Hindlimb muscle (tissue), 1 donor: ENCODE data around the gene ISL1. TPM values are rescaled to one million over a fixed set of nuclear protein-coding genes. Genes with fewer than 3 reads are reported as not detected.

ENCODE experiments used
- DNase-seq: peaks from one replicate; pipeline ENCODE4 v3.0.0-alpha.2; 2013
- polyA plus RNA-seq: library from polyadenylated mRNA; unstranded; fragments of 120-200 nt; gene quantifications from one replicate; pipeline ENCODE4 v1.2.1, GENCODE V29; 2013; ENCODE audit not compliant: insufficient read length

The ISL1 gene
- polyA plus RNA-seq: 0.28 TPM

- peak; percentile 86 for DNase-seq
Measured at GRCh38 chr5:51383131-51384121, at the start of gene ISL1. ISL1 (plus strand) TSS chr5:51383448; CDS start chr5:51383672, 224 bp downstream.

- no peak for DNase-seq
Measured at GRCh38 chr5:51336878-51337277, 46.4 kb upstream of the ISL1 start.

GRCh38 chr5:51345106-51345505 is 38.1 kb upstream of the ISL1 start:
- no peak for DNase-seq

GRCh38 chr5:51347157-51347556 is 36.1 kb upstream of the ISL1 start:
- DNase-seq: no peak

GRCh38 chr5:51347704-51348103 is 35.5 kb upstream of the ISL1 start:
- DNase-seq: no peak

GRCh38 chr5:51371052-51371451 is 12.2 kb upstream of the ISL1 start:
- DNase-seq: no peak

- no peak for DNase-seq
Measured at GRCh38 chr5:51373880-51374523, 9.2 kb upstream of the ISL1 start.

GRCh38 chr5:51375084-51375483 is 8.2 kb upstream of the ISL1 start:
- DNase-seq: no peak

GRCh38 chr5:51376509-51376908 is 6.7 kb upstream of the ISL1 start:
- no peak for DNase-seq

- DNase-seq: no peak
Measured at GRCh38 chr5:51377151-51378060, 5.8 kb upstream of the ISL1 start.

GRCh38 chr5:51378061-51378409 is 5.2 kb upstream of the ISL1 start:
- no peak for DNase-seq

- no peak for DNase-seq
Measured at GRCh38 chr5:51378448-51379330, 4.6 kb upstream of the ISL1 start.

GRCh38 chr5:51379331-51379700 is 3.9 kb upstream of the ISL1 start:
- DNase-seq: no peak

GRCh38 chr5:51380603-51381207 is 2.5 kb upstream of the ISL1 start:
- no peak for DNase-seq

- no peak for DNase-seq
Measured at GRCh38 chr5:51381761-51382474, 1.3 kb upstream of the ISL1 start.

GRCh38 chr5:51382521-51383130 is 622 bp upstream of the ISL1 start:
- no peak for DNase-seq

GRCh38 chr5:51384281-51384840 is 1.1 kb downstream of the ISL1 start:
- DNase-seq: no peak

GRCh38 chr5:51385216-51385615 is 2.0 kb downstream of the ISL1 start:
- no peak for DNase-seq
